Natural killer cell treated with Interleukin-12 subunit alpha and Interleukin-12 subunit beta and Interleukin-15 and Interleukin-18, amount 100 ng/mL, for 72 hours (primary cell): ENCODE measurements around the gene ETS2. TPM values are rescaled to one million over a fixed set of nuclear protein-coding genes. Genes with fewer than 3 reads are reported as not detected.
"Not testable (repeated sequence)": the region's sequence is repeated elsewhere in the genome, so short reads cannot be mapped to it uniquely, and the experiment has no call there.

Experiments
- ATAC-seq, 2 donors: fragments of 150-1000 bp; cut with Tn5 transposase in 1 of 2; sonication (Bioruptor Pico), chemical (Tn5 transposase) in 1 of 2; 2 replicates each; pipeline ENCODE4 v1.10.0; 2021
- DNase-seq: peaks from one replicate; pipeline ENCODE4 v3.0.0; 2022; ENCODE audit warnings: low spot score
- H3K27ac Mint-ChIP-seq, 2 donors: 1 replicate in 1 of 2; 2 replicates in 1 of 2; pipeline ENCODE4 v1.8.0; 2022; ENCODE audit warnings: mixed read lengths in 2 of 2, mild to moderate bottlenecking in 1 of 2, moderate library complexity in 1 of 2
- H3K27me3 Mint-ChIP-seq, 2 donors: 1 replicate in 1 of 2; 2 replicates in 1 of 2; pipeline ENCODE4 v1.8.0; 2022; ENCODE audit warnings: mixed read lengths in 2 of 2
- H3K36me3 Mint-ChIP-seq: one replicate; pipeline ENCODE4 v1.8.0; 2022; ENCODE audit warnings: mixed read lengths
- H3K4me1 Mint-ChIP-seq, 2 donors: 1 replicate in 1 of 2; 2 replicates in 1 of 2; pipeline ENCODE4 v1.8.0; 2022; ENCODE audit warnings: low read depth in 2 of 2, mixed read lengths in 2 of 2, mild to moderate bottlenecking in 1 of 2
- H3K4me3 Mint-ChIP-seq: one replicate; pipeline ENCODE4 v1.8.0; 2022; ENCODE audit warnings: mixed read lengths
- H3K9me3 Mint-ChIP-seq: 2 replicates; pipeline ENCODE4 v1.8.0; 2022; ENCODE audit warnings: mixed read lengths
- total RNA-seq, 2 donors: library from RNA; stranded (reverse); gene quantifications; one replicate each; pipeline ENCODE4 v1.2.3, GENCODE V29; 2022

ETS2 gene
- total RNA-seq, 2 donors from 2014 or later = 22.9 to 25.2 TPM

- no peak for DNase-seq
- ATAC-seq = no peak
Measured at GRCh38 chr21:38833117-38833516, 27.4 kb downstream of the ETS2 start.

GRCh38 chr21:38834725-38835124 is 29.0 kb downstream of the ETS2 start:
- no peak overlapping the region for H3K4me3 Mint-ChIP-seq
- H3K4me1 Mint-ChIP-seq = peaks cover 12 to 13% of the 10 kb centered on the region in 2 donors
- DNase-seq (no peak), ATAC-seq (no peak)
- peaks cover 23 to 24% of the 10 kb centered on the region in 2 donors for H3K27me3 Mint-ChIP-seq
- H3K27ac Mint-ChIP-seq = no peak overlapping the region
- no peaks in the 10 kb centered on the region for H3K9me3 Mint-ChIP-seq
- no peaks in the 10 kb centered on the region for H3K36me3 Mint-ChIP-seq

More at GRCh38 chr21:38833117-38833516, 27.4 kb downstream of the ETS2 start:
- no peaks in the 10 kb centered on the region for H3K9me3 Mint-ChIP-seq
- H3K4me1 Mint-ChIP-seq = peaks cover 12 to 13% of the 10 kb centered on the region in 2 donors
- H3K27me3 Mint-ChIP-seq = peaks cover 18 to 20% of the 10 kb centered on the region in 2 donors
- H3K27ac Mint-ChIP-seq = no peak overlapping the region
- no peaks in the 10 kb centered on the region for H3K36me3 Mint-ChIP-seq
- no peak overlapping the region for H3K4me3 Mint-ChIP-seq

- Mint-ChIP-seq H3K9me3 (no peaks in the 10 kb centered on the region), H3K27me3 (peaks cover 23% of the 10 kb centered on the region in 2 donors), H3K4me3 (no peak overlapping the region), H3K27ac (no peak overlapping the region), H3K36me3 (no peaks in the 10 kb centered on the region), H3K4me1 (peaks cover 0 to 2% of the 10 kb centered on the region in 2 donors)
- DNase-seq = no peak
- no peak for ATAC-seq
Measured at GRCh38 chr21:38837806-38838461, 32.2 kb downstream of the ETS2 start.

- no peaks in the 10 kb centered on the region for H3K9me3 Mint-ChIP-seq
- peaks cover 18 to 19% of the 10 kb centered on the region in 2 donors for H3K27me3 Mint-ChIP-seq
- H3K4me3 Mint-ChIP-seq = no peak overlapping the region
- peaks cover 0 to 2% of the 10 kb centered on the region in 2 donors for H3K4me1 Mint-ChIP-seq
- H3K36me3 Mint-ChIP-seq = no peaks in the 10 kb centered on the region
- DNase-seq (no peak), ATAC-seq (peak; percentile 18 to 20)
- H3K27ac Mint-ChIP-seq = no peak overlapping the region
Measured at GRCh38 chr21:38838598-38839327, 33.0 kb downstream of the ETS2 start.

GRCh38 chr21:38839328-38840286 is 33.9 kb downstream of the ETS2 start:
- DNase-seq (no peak), ATAC-seq (peak; percentile 62 to 75)
- Mint-ChIP-seq H3K27ac (no peak overlapping the region), H3K36me3 (no peaks in the 10 kb centered on the region), H3K4me1 (peaks cover 0 to 2% of the 10 kb centered on the region in 2 donors), H3K4me3 (no peak overlapping the region), H3K9me3 (no peaks in the 10 kb centered on the region), H3K27me3 (peaks cover 13 to 17% of the 10 kb centered on the region in 2 donors)

GRCh38 chr21:38840456-38841300 is 34.9 kb downstream of the ETS2 start:
- DNase-seq (no peak), ATAC-seq (no peak)
- Mint-ChIP-seq H3K27me3 (peaks cover 6 to 13% of the 10 kb centered on the region in 2 donors), H3K9me3 (no peaks in the 10 kb centered on the region), H3K36me3 (no peaks in the 10 kb centered on the region), H3K4me1 (peaks cover 0 to 2% of the 10 kb centered on the region in 2 donors), H3K27ac (peak overlapping the region in 1 of 2 donors; percentile 2), H3K4me3 (no peak overlapping the region)

GRCh38 chr21:38841472-38841871 is 35.7 kb downstream of the ETS2 start:
- peaks cover 6 to 13% of the 10 kb centered on the region in 2 donors for H3K27me3 Mint-ChIP-seq
- H3K4me3 Mint-ChIP-seq = no peak overlapping the region
- H3K4me1 Mint-ChIP-seq = peaks cover 0 to 2% of the 10 kb centered on the region in 2 donors
- no peak for ATAC-seq
- no peak for DNase-seq
- H3K27ac Mint-ChIP-seq = peak overlapping the region in 1 of 2 donors; percentile 2
- H3K36me3 Mint-ChIP-seq = no peaks in the 10 kb centered on the region
- H3K9me3 Mint-ChIP-seq = no peaks in the 10 kb centered on the region

- Mint-ChIP-seq H3K36me3 (no peaks in the 10 kb centered on the region), H3K4me1 (peaks cover 0 to 2% of the 10 kb centered on the region in 2 donors), H3K9me3 (no peaks in the 10 kb centered on the region), H3K27me3 (peaks cover 6 to 13% of the 10 kb centered on the region in 2 donors), H3K4me3 (no peak overlapping the region), H3K27ac (peak overlapping the region in 1 of 2 donors; percentile 2)
- no peak for ATAC-seq
- no peak for DNase-seq
Measured at GRCh38 chr21:38842079-38842478, 36.4 kb downstream of the ETS2 start.

GRCh38 chr21:38843379-38843778 is 37.6 kb downstream of the ETS2 start:
- Mint-ChIP-seq H3K9me3 (no peaks in the 10 kb centered on the region), H3K36me3 (no peaks in the 10 kb centered on the region), H3K27ac (no peak overlapping the region), H3K4me3 (no peak overlapping the region), H3K4me1 (peaks cover 0 to 2% of the 10 kb centered on the region in 2 donors), H3K27me3 (peaks cover 6 to 10% of the 10 kb centered on the region in 2 donors)
- ATAC-seq (no peak), DNase-seq (no peak)

GRCh38 chr21:38843806-38844503 is 38.2 kb downstream of the ETS2 start:
- Mint-ChIP-seq H3K27me3 (peaks cover 6 to 11% of the 10 kb centered on the region in 2 donors), H3K27ac (no peak overlapping the region), H3K4me3 (no peak overlapping the region), H3K9me3 (no peaks in the 10 kb centered on the region), H3K4me1 (peaks cover 0 to 2% of the 10 kb centered on the region in 2 donors), H3K36me3 (no peaks in the 10 kb centered on the region)
- no peak for DNase-seq
- ATAC-seq = no peak

- DNase-seq, H3K9me3 Mint-ChIP-seq, H3K36me3 Mint-ChIP-seq, H3K4me3 Mint-ChIP-seq, H3K4me1 Mint-ChIP-seq, ATAC-seq, H3K27ac Mint-ChIP-seq: not testable (repeated sequence)
- peaks cover 16 to 17% of the 10 kb centered on the region in 2 donors for H3K27me3 Mint-ChIP-seq
Measured at GRCh38 chr21:38845374-38845773, 39.6 kb downstream of the ETS2 start.

GRCh38 chr21:38847556-38847955 is 41.8 kb downstream of the ETS2 start:
- Mint-ChIP-seq H3K4me3 (no peak overlapping the region), H3K36me3 (no peaks in the 10 kb centered on the region), H3K27ac (no peak overlapping the region), H3K9me3 (no peaks in the 10 kb centered on the region), H3K27me3 (peaks cover 22 to 29% of the 10 kb centered on the region in 2 donors), H3K4me1 (no peaks in the 10 kb centered on the region)
- no peak for ATAC-seq
- DNase-seq = no peak
